Activated naive CD4-positive, alpha-beta T cell treated with anti-CD3 and anti-CD28 coated beads, Interleukin-2, amount 10 ng/mL, durations not matched to agents 7 days and 5 days (primary cell): ENCODE measurements around the gene PLIN1.

Experiments used
- CTCF ChIA-PET: fragments of 350-600 bp; sonication (Branson Sonifier 250); formaldehyde crosslinking; loops from one replicate; lab custom pipeline; 2021; ENCODE audit warnings: antibody characterized with exemption; lab: Charles Lee
- DNase-seq: peaks from one replicate; pipeline ENCODE4 v3.0.0-alpha.2; 2020
- H3K27ac Mint-ChIP-seq: one replicate; pipeline ENCODE4 v1.8.0; 2021; ENCODE audit warnings: mild to moderate bottlenecking, moderate library complexity, mixed read lengths
- H3K27me3 Mint-ChIP-seq: one replicate; pipeline ENCODE4 v1.8.0; 2021; ENCODE audit warnings: mild to moderate bottlenecking, mixed read lengths
- H3K36me3 Mint-ChIP-seq: one replicate; pipeline ENCODE4 v1.8.0; 2021; ENCODE audit warnings: mixed read lengths
- H3K4me1 Mint-ChIP-seq: one replicate; pipeline ENCODE4 v1.8.0; 2021; ENCODE audit warnings: mixed read lengths
- H3K4me3 Mint-ChIP-seq: one replicate; pipeline ENCODE4 v1.8.0; 2021; ENCODE audit warnings: mild to moderate bottlenecking, moderate library complexity, mixed read lengths
- H3K9me3 Mint-ChIP-seq: one replicate; pipeline ENCODE4 v1.8.0; 2021; ENCODE audit warnings: mixed read lengths

Gene PLIN1

GRCh38 chr15:89653578-89653977, 25.6 kb downstream of the PLIN1 start:
- peaks cover 61% of the 10 kb centered on the region for H3K27me3 Mint-ChIP-seq
- no peak overlapping the region for H3K4me3 Mint-ChIP-seq
- CTCF ChIA-PET = no interaction called here
- H3K27ac Mint-ChIP-seq = no peak overlapping the region
- DNase-seq = no peak
- no peaks in the 10 kb centered on the region for H3K9me3 Mint-ChIP-seq
- H3K36me3 Mint-ChIP-seq = no peaks in the 10 kb centered on the region
- peaks cover 15% of the 10 kb centered on the region for H3K4me1 Mint-ChIP-seq

GRCh38 chr15:89652666-89653065, 26.5 kb downstream of the PLIN1 start:
- peaks cover 57% of the 10 kb centered on the region for H3K27me3 Mint-ChIP-seq
- H3K36me3 Mint-ChIP-seq = no peaks in the 10 kb centered on the region
- CTCF ChIA-PET = no interaction called here
- H3K4me1 Mint-ChIP-seq = peaks cover 15% of the 10 kb centered on the region
- H3K9me3 Mint-ChIP-seq = no peaks in the 10 kb centered on the region
- no peak for DNase-seq
- H3K27ac Mint-ChIP-seq = no peak overlapping the region
- no peak overlapping the region for H3K4me3 Mint-ChIP-seq

- Mint-ChIP-seq H3K4me3 (no peak overlapping the region), H3K27ac (no peak overlapping the region), H3K36me3 (no peaks in the 10 kb centered on the region), H3K9me3 (no peaks in the 10 kb centered on the region), H3K4me1 (peaks cover 15% of the 10 kb centered on the region), H3K27me3 (peaks cover 55% of the 10 kb centered on the region)
- no peak for DNase-seq
- CTCF ChIA-PET = no interaction called here
These were observed 27.0 kb downstream of the PLIN1 start for GRCh38 chr15:89652131-89652530.

- Mint-ChIP-seq H3K27me3 (peaks cover 30% of the 10 kb centered on the region), H3K4me3 (no peak overlapping the region), H3K27ac (no peak overlapping the region), H3K9me3 (no peaks in the 10 kb centered on the region), H3K4me1 (peaks cover 5% of the 10 kb centered on the region), H3K36me3 (no peaks in the 10 kb centered on the region)
- CTCF ChIA-PET = no interaction called here
- no peak for DNase-seq
These were observed 29.5 kb downstream of the PLIN1 start for GRCh38 chr15:89649716-89650115.

GRCh38 chr15:89649013-89649625, 30.0 kb downstream of the PLIN1 start:
- CTCF ChIA-PET = no interaction called here
- peaks cover 24% of the 10 kb centered on the region for H3K27me3 Mint-ChIP-seq
- no peaks in the 10 kb centered on the region for H3K9me3 Mint-ChIP-seq
- no peaks in the 10 kb centered on the region for H3K4me1 Mint-ChIP-seq
- no peak overlapping the region for H3K4me3 Mint-ChIP-seq
- no peak overlapping the region for H3K27ac Mint-ChIP-seq
- no peak for DNase-seq
- no peaks in the 10 kb centered on the region for H3K36me3 Mint-ChIP-seq

GRCh38 chr15:89648106-89649012, 30.8 kb downstream of the PLIN1 start:
- no peak overlapping the region for H3K27ac Mint-ChIP-seq
- H3K9me3 Mint-ChIP-seq = no peaks in the 10 kb centered on the region
- peaks cover 17% of the 10 kb centered on the region for H3K27me3 Mint-ChIP-seq
- H3K4me3 Mint-ChIP-seq = no peak overlapping the region
- no peaks in the 10 kb centered on the region for H3K36me3 Mint-ChIP-seq
- CTCF ChIA-PET = interaction anchor here (1.3 kb wide), 2 partner anchors 9 to 12 kb away, joined by 5 read pairs; no protein-coding TSS in a partner anchor
- DNase-seq = no peak
- H3K4me1 Mint-ChIP-seq = no peaks in the 10 kb centered on the region

GRCh38 chr15:89647191-89647851, 31.8 kb downstream of the PLIN1 start:
- no peaks in the 10 kb centered on the region for H3K9me3 Mint-ChIP-seq
- peaks cover 6% of the 10 kb centered on the region for H3K27me3 Mint-ChIP-seq
- CTCF ChIA-PET = interaction anchor here (1.3 to 1.7 kb wide), 5 partner anchors 10 to 228 kb away, joined by 3 to 5 read pairs (median 5); no protein-coding TSS in a partner anchor
- H3K27ac Mint-ChIP-seq = no peak overlapping the region
- peak; percentile 73 for DNase-seq
- H3K36me3 Mint-ChIP-seq = no peaks in the 10 kb centered on the region
- H3K4me1 Mint-ChIP-seq = no peaks in the 10 kb centered on the region
- H3K4me3 Mint-ChIP-seq = no peak overlapping the region

GRCh38 chr15:89646416-89647141, 32.6 kb downstream of the PLIN1 start:
- Mint-ChIP-seq H3K36me3 (no peaks in the 10 kb centered on the region), H3K27ac (no peak overlapping the region), H3K27me3 (no peaks in the 10 kb centered on the region), H3K9me3 (no peaks in the 10 kb centered on the region), H3K4me1 (no peaks in the 10 kb centered on the region), H3K4me3 (no peak overlapping the region)
- CTCF ChIA-PET = interaction anchor here (0.6 to 1.7 kb wide), 7 partner anchors 8 to 342 kb away, joined by 3 to 5 read pairs (median 3); partner anchors contain the start of gene KIF7
- no peak for DNase-seq

GRCh38 chr15:89645680-89646079, 33.5 kb downstream of the PLIN1 start:
- DNase-seq = no peak
- no peaks in the 10 kb centered on the region for H3K27me3 Mint-ChIP-seq
- H3K27ac Mint-ChIP-seq = no peak overlapping the region
- no peak overlapping the region for H3K4me3 Mint-ChIP-seq
- H3K9me3 Mint-ChIP-seq = no peaks in the 10 kb centered on the region
- H3K4me1 Mint-ChIP-seq = no peaks in the 10 kb centered on the region
- CTCF ChIA-PET = interaction anchor here (1.4 to 1.7 kb wide), 3 partner anchors 9 to 39 kb away, joined by 3 to 4 read pairs (median 3); partner anchors contain the start of gene KIF7
- no peaks in the 10 kb centered on the region for H3K36me3 Mint-ChIP-seq

- Mint-ChIP-seq H3K9me3 (no peaks in the 10 kb centered on the region), H3K27ac (no peak overlapping the region), H3K4me3 (no peak overlapping the region), H3K4me1 (no peaks in the 10 kb centered on the region), H3K36me3 (no peaks in the 10 kb centered on the region), H3K27me3 (no peaks in the 10 kb centered on the region)
- CTCF ChIA-PET = no interaction called here
- no peak for DNase-seq
These were observed 37.1 kb downstream of the PLIN1 start for GRCh38 chr15:89642106-89642505.

GRCh38 chr15:89641053-89641452, 38.1 kb downstream of the PLIN1 start:
- no peak overlapping the region for H3K27ac Mint-ChIP-seq
- no peak for DNase-seq
- CTCF ChIA-PET = no interaction called here
- no peaks in the 10 kb centered on the region for H3K4me1 Mint-ChIP-seq
- no peaks in the 10 kb centered on the region for H3K9me3 Mint-ChIP-seq
- no peaks in the 10 kb centered on the region for H3K27me3 Mint-ChIP-seq
- H3K36me3 Mint-ChIP-seq = no peaks in the 10 kb centered on the region
- H3K4me3 Mint-ChIP-seq = no peak overlapping the region

- no peak overlapping the region for H3K4me3 Mint-ChIP-seq
- H3K27ac Mint-ChIP-seq = no peak overlapping the region
- H3K9me3 Mint-ChIP-seq = peaks cover 5% of the 10 kb centered on the region
- H3K36me3 Mint-ChIP-seq = no peaks in the 10 kb centered on the region
- DNase-seq = no peak
- H3K4me1 Mint-ChIP-seq = no peaks in the 10 kb centered on the region
- H3K27me3 Mint-ChIP-seq = no peaks in the 10 kb centered on the region
- CTCF ChIA-PET = no interaction called here
These were observed 38.9 kb downstream of the PLIN1 start for GRCh38 chr15:89640245-89640644.

GRCh38 chr15:89633585-89633984, 45.6 kb downstream of the PLIN1 start:
- CTCF ChIA-PET = no interaction called here
- DNase-seq = no peak
- Mint-ChIP-seq H3K9me3 (peaks cover 12% of the 10 kb centered on the region), H3K4me1 (no peaks in the 10 kb centered on the region), H3K36me3 (peaks cover 21% of the 10 kb centered on the region), H3K27ac (no peak overlapping the region), H3K4me3 (no peak overlapping the region), H3K27me3 (no peaks in the 10 kb centered on the region)
